Thyroid gland (tissue), 4 donors: Measurements from ENCODE around the gene CCDC122. TPM values are rescaled to one million over a fixed set of nuclear protein-coding genes. Genes with fewer than 3 reads are reported as not detected.
A peak's percentile ranks its signal among the peaks of the same experiment; 100 is the strongest.

Experiments
- DNase-seq, 2 donors: peaks; one replicate each; pipeline ENCODE4 v3.0.0-alpha.2; 2019
- H3K27ac ChIP-seq, 3 donors: fragments of 200-600 bp; sonication (generic); 1 replicate in 2 of 3; 2 replicates in 1 of 3; pipeline ENCODE4 v1.5.1; 2016 to 2019; ENCODE audit warnings: mild to moderate bottlenecking in 1 of 3, moderate library complexity in 1 of 3
- H3K27me3 ChIP-seq: fragments of 200-600 bp; sonication (generic); one replicate; pipeline ENCODE4 v1.5.1; 2019
- H3K36me3 ChIP-seq, 2 donors: fragments of 200-600 bp; sonication (generic); one replicate each; pipeline ENCODE4 v1.5.1; 2016 to 2019
- H3K4me1 ChIP-seq, 2 donors: fragments of 200-600 bp; sonication (generic); one replicate each; pipeline ENCODE4 v1.5.1; 2017 to 2019
- H3K4me3 ChIP-seq, 3 donors: fragments of 200-600 bp; sonication (generic); replicated peaks in 1 of 3; 1 replicate in 2 of 3; 2 replicates in 1 of 3; pipeline ENCODE4 v1.5.1; 2016; ENCODE audit warnings: mild to moderate bottlenecking in 1 of 3
- H3K9me3 ChIP-seq: fragments of 200-600 bp; sonication (generic); one replicate; pipeline ENCODE4 v1.5.1; 2017
- CTCF ChIP-seq, 6 experiments: fragments of 200-600 bp in 3 of 6; fragments of 450-650 bp in 3 of 6; sonication (generic) in 3 of 6; IDR thresholded peaks; one replicate each; pipeline ENCODE4 v1.5.1; 2016 to 2019; ENCODE audit warnings: antibody characterized with exemption in 6 of 6, mild to moderate bottlenecking in 2 of 6, inconsistent platforms in 1 of 6, moderate library complexity in 1 of 6
- POLR2A ChIP-seq, 2 donors: fragments of 450-650 bp; IDR thresholded peaks; one replicate each; pipeline ENCODE4 v1.6.1; 2017; ENCODE audit warnings: antibody characterized with exemption in 2 of 2, mild to moderate bottlenecking in 2 of 2, moderate library complexity in 1 of 2
- WGBS, 2 donors: methylation state at CpG; one replicate each; pipeline ENCODE4 v1.1.5; 2017; 5-methylcytosine and 5-hydroxymethylcytosine counted together
- intact Hi-C: fragments of 100-400 bp; cut with DNase I; formaldehyde crosslinking; loops from one replicate; pipeline ENCODE4 v1.15.1; 2023
- total RNA-seq, 4 donors: library from RNA; depleted of rRNA; stranded (reverse); fragments of >200 nt; gene quantifications; one replicate each; pipeline ENCODE4 v1.2.3, GENCODE V29; 2016

CCDC122 gene
- total RNA-seq, 4 donors from 2014 or later: 8.6 to 19.8 (median 10.6) TPM

DNA sequence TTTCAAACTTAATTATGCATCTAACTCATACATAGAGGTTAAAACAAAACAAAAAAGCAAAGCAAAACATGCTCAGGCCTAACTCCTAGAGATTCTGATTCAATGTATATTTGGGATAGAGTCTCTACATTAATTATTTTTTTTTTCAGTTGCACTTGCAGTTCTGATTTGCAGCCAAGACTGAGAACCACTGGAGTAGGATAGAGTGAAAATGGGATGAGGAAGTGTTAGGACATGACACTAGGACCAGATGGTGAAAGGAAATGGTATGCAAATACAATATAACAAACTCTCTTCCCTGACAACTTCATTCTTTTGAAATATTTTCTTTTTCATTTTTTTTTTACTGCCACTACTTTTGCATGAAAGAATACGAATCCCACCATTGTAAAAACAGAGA lies 1.8 kb downstream of the CCDC122 start:
- Histone ChIP-seq H3K27ac (no peak overlapping the region), H3K36me3 (no peaks in the 10 kb centered on the region), H3K9me3 (no peaks in the 10 kb centered on the region), H3K4me1 (peaks cover 8 to 12% of the 10 kb centered on the region in 2 donors), H3K4me3 (no peak overlapping the region), H3K27me3 (no peaks in the 10 kb centered on the region)
- no peak for TF ChIP-seq CTCF (IDR thresholded peaks at IDR 0.05)
- TF ChIP-seq POLR2A (IDR thresholded peaks at IDR 0.05): no peak
- intact Hi-C loops: no loop called here
- no peak for DNase-seq
- WGBS, 2 donors: 91 to 93% methylated on average over 1 of the region's 1 CpG

DNA sequence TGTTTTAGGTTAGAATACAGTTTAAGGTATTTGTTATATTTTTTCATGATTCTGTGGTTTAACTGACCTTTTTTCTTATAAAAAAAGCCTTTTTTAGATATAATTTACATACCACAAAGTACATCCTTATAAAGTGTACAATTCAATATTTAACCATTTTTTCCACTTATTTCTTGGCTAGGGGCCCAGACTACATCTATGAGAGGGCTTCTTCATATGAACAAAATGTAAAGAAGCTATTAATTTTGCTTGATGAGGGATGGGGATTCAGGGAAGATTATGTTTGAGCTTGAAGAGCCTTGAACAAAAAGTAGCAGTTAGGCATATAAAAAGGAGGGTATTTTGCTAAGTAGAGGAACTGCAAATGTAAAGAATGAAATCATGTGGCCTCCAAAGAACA lies 2.2 kb downstream of the CCDC122 start:
- intact Hi-C loops: no loop called here
- Histone ChIP-seq H3K27ac (no peak overlapping the region), H3K9me3 (no peaks in the 10 kb centered on the region), H3K4me3 (no peak overlapping the region), H3K4me1 (peaks cover 8 to 12% of the 10 kb centered on the region in 2 donors), H3K36me3 (no peaks in the 10 kb centered on the region), H3K27me3 (no peaks in the 10 kb centered on the region)
- TF ChIP-seq POLR2A (IDR thresholded peaks at IDR 0.05) (no peak), CTCF (IDR thresholded peaks at IDR 0.05) (no peak)
- DNase-seq: no peak

GRCh38 chr13:43876366-43876765 lies 3.2 kb downstream of the CCDC122 start:
- Histone ChIP-seq H3K4me3 (no peak overlapping the region), H3K36me3 (no peaks in the 10 kb centered on the region), H3K4me1 (peaks cover 8 to 12% of the 10 kb centered on the region in 2 donors), H3K27ac (no peak overlapping the region), H3K9me3 (no peaks in the 10 kb centered on the region), H3K27me3 (no peaks in the 10 kb centered on the region)
- DNase-seq: no peak
- intact Hi-C loops: no loop called here
- no peak for TF ChIP-seq CTCF (IDR thresholded peaks at IDR 0.05)
- no peak for TF ChIP-seq POLR2A (IDR thresholded peaks at IDR 0.05)
- WGBS, 2 donors: 98 to 99% methylated on average over 2 of the region's 2 CpGs

DNA sequence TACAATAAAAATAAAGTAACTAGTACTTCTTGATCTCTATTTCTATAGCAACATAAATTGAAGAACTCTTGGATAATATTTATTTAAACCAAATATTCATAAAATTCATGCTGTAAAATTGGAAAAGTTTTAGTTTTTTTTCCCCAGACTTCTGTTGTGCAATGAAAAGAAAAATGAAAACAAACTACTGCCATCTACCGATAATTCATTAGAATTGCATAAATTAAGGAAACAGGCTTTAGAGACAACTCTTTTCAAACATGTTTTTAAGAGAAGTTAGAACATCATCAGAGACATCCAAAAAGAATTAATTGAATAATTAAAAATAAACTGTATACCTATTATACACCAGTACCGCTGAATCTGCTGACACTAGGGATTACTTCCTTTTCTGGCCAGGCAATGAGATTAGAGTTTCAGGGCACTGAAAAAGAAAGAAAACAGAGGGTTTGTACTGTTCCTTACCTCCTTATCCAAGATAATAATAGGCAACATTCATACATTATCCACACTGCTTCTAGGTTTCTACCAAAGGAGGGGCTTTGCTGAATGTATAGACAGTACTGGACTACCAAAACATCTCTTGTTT lies 4.9 kb downstream of the CCDC122 start:
- TF ChIP-seq CTCF (IDR thresholded peaks at IDR 0.05) (peak in 4 of 6 experiments; percentile 21 to 60 (median 53)), POLR2A (IDR thresholded peaks at IDR 0.05) (no peak)
- no peak overlapping the region for H3K27ac ChIP-seq

GRCh38 chr13:43872181-43872580 lies 7.4 kb downstream of the CCDC122 start:
- Histone ChIP-seq H3K9me3 (no peaks in the 10 kb centered on the region), H3K4me1 (no peaks in the 10 kb centered on the region), H3K27ac (no peak overlapping the region), H3K27me3 (no peaks in the 10 kb centered on the region), H3K4me3 (no peak overlapping the region), H3K36me3 (no peaks in the 10 kb centered on the region)
- intact Hi-C loops: no loop called here
- 69 to 81% methylated on average over 1 of the region's 1 CpG for WGBS, 2 donors
- TF ChIP-seq CTCF (IDR thresholded peaks at IDR 0.05): no peak
- no peak for TF ChIP-seq POLR2A (IDR thresholded peaks at IDR 0.05)
- no peak for DNase-seq

More for the DNA sequence above, 4.9 kb downstream of the CCDC122 start:
- no peaks in the 10 kb centered on the region for H3K27me3 ChIP-seq
- H3K4me3 ChIP-seq: no peak overlapping the region
- peaks cover 7 to 8% of the 10 kb centered on the region in 2 donors for H3K4me1 ChIP-seq
- no peaks in the 10 kb centered on the region for H3K36me3 ChIP-seq
- no peaks in the 10 kb centered on the region for H3K9me3 ChIP-seq
- 19 to 21% methylated on average over 2 of the region's 2 CpGs for WGBS, 2 donors
- no peak for DNase-seq
- intact Hi-C loops: no loop called here
